Fibroblast of lung (primary cell): ENCODE data around the gene MTSS2. TPM values are rescaled to one million over a fixed set of nuclear protein-coding genes. Genes with fewer than 3 reads are reported as not detected.

Experiments
- DNase-seq, 2 donors: peaks; one replicate each; pipeline versions ENCODE4 v3.0.0 to v3.0.0-alpha.2; 2010; ENCODE audit warnings: low read depth in 2 of 2
- H2AFZ ChIP-seq: 2 replicates; pipeline ENCODE4 v1.5.1; 2012; ENCODE audit warnings: low read length, control low read depth, inconsistent platforms
- H3K27ac ChIP-seq: 2 replicates; pipeline ENCODE4 v1.5.1; 2011; ENCODE audit warnings: low read length, control low read depth; ENCODE audit not compliant: insufficient read depth
- H3K27me3 ChIP-seq: 2 replicates; pipeline ENCODE4 v1.5.1; 2011; ENCODE audit warnings: mild to moderate bottlenecking, low read length; ENCODE audit not compliant: control insufficient read depth, insufficient read depth
- H3K36me3 ChIP-seq: 2 replicates; pipeline ENCODE4 v1.5.1; 2011; ENCODE audit warnings: low read length; ENCODE audit not compliant: control insufficient read depth, insufficient read depth
- H3K4me1 ChIP-seq: 2 replicates; pipeline ENCODE4 v1.5.1; 2011; ENCODE audit warnings: low read length; ENCODE audit not compliant: control insufficient read depth, insufficient read depth; ENCODE audit errors: extremely low read depth
- H3K4me2 ChIP-seq: 2 replicates; pipeline ENCODE4 v1.5.1; 2011; ENCODE audit warnings: low read length, control low read depth; ENCODE audit not compliant: insufficient read depth; ENCODE audit errors: extremely low read depth
- H3K4me3 ChIP-seq, 4 experiments: fragments of 200-600 bp in 1 of 4; sonication (generic) in 1 of 4; replicated peaks in 1 of 4; 2 replicates each; pipeline ENCODE4 v1.5.1; 2011 to 2016; ENCODE audit warnings: low read length in 4 of 4, low read depth in 3 of 4, mild to moderate bottlenecking in 3 of 4, control low read depth in 2 of 4, inconsistent platforms in 1 of 4, mixed read lengths in 1 of 4; ENCODE audit not compliant: insufficient read depth in 1 of 4; ENCODE audit errors: control extremely low read depth in 1 of 4
- H3K79me2 ChIP-seq: 2 replicates; pipeline ENCODE4 v1.5.1; 2012; ENCODE audit warnings: mild to moderate bottlenecking, low read length, inconsistent platforms; ENCODE audit not compliant: control insufficient read depth, insufficient read depth
- H3K9ac ChIP-seq: 2 replicates; pipeline ENCODE4 v1.5.1; 2011; ENCODE audit warnings: mild to moderate bottlenecking, low read length, control low read depth; ENCODE audit not compliant: insufficient read depth
- H3K9me3 ChIP-seq: 2 replicates; pipeline ENCODE4 v1.5.1; 2012; ENCODE audit warnings: low read depth, low read length; ENCODE audit not compliant: control insufficient read depth, insufficient read depth
- H4K20me1 ChIP-seq: 2 replicates; pipeline ENCODE4 v1.5.1; 2011; ENCODE audit warnings: low read length; ENCODE audit not compliant: control insufficient read depth, insufficient read depth; ENCODE audit errors: extremely low read depth
- EZH2 ChIP-seq: IDR thresholded peaks from 2 replicates; pipeline ENCODE4 v1.5.1; 2012; ENCODE audit warnings: low read length, control low read depth, mild to moderate bottlenecking; ENCODE audit errors: missing control alignments
- polyA plus RNA-seq, 2 donors: library from polyadenylated mRNA; depleted of rRNA in 1 of 2; stranded (reverse) in 1 of 2; unstranded in 1 of 2; fragments of >200 nt; gene quantifications; 2 replicates each; pipeline ENCODE4 v1.2.1, GENCODE V29; 2011 to 2012; ENCODE audit warnings: missing spikeins in 1 of 2
- total RNA-seq: library from RNA; depleted of rRNA; stranded (reverse); fragments of >200 nt; gene quantifications from 2 replicates; pipeline ENCODE4 v1.2.1, GENCODE V29; 2014
- TF ChIP-seq, protein P1 (sequence below), 2 donors: IDR thresholded peaks in 1 of 2; conservative IDR thresholded peaks in 1 of 2; 1 replicate in 1 of 2; 2 replicates in 1 of 2; pipeline ENCODE4 v1.5.1; 2011 to 2012; ENCODE audit warnings: low read length in 2 of 2, control low read depth in 1 of 2, inconsistent platforms in 1 of 2, low read depth in 1 of 2, mild to moderate bottlenecking in 1 of 2

The MTSS2 gene
- total and polyA plus RNA-seq, 2 donors (not counting 1 experiment from before 2014, with no cell fraction given), result 126 to 131 TPM

DNA sequence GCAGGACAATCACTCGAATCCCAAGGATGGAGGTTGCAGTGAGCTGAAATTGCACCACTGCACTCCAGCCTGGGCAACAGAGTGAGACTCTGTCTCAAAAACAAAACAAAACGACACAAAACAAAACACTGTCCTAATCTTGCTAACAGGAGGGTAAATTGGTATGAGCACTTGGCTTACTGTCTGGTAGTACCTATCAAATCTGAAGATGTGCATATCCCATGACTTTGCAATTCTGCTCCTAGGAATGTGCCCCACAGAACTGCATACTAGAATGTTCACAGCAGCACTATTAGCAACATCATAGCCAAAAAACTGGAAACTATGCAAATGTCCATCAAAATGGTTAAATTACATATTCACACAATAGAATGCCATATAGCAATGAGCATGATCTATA lies 15.7 kb downstream of the MTSS2 start:
- H3K4me1 ChIP-seq, result no peaks in the 10 kb centered on the region
- H3K4me2 ChIP-seq, result no peak overlapping the region
- no peaks in the 10 kb centered on the region for H4K20me1 ChIP-seq
- H2AFZ ChIP-seq, result no peak overlapping the region
- H3K27me3 ChIP-seq, result no peaks in the 10 kb centered on the region
- no peak for DNase-seq
- peaks cover 37% of the 10 kb centered on the region for H3K36me3 ChIP-seq
- no peak overlapping the region for H3K4me3 ChIP-seq
- H3K79me2 ChIP-seq, result peaks cover 26% of the 10 kb centered on the region
- H3K9ac ChIP-seq, result no peak overlapping the region
- TF ChIP-seq, protein P1, sequence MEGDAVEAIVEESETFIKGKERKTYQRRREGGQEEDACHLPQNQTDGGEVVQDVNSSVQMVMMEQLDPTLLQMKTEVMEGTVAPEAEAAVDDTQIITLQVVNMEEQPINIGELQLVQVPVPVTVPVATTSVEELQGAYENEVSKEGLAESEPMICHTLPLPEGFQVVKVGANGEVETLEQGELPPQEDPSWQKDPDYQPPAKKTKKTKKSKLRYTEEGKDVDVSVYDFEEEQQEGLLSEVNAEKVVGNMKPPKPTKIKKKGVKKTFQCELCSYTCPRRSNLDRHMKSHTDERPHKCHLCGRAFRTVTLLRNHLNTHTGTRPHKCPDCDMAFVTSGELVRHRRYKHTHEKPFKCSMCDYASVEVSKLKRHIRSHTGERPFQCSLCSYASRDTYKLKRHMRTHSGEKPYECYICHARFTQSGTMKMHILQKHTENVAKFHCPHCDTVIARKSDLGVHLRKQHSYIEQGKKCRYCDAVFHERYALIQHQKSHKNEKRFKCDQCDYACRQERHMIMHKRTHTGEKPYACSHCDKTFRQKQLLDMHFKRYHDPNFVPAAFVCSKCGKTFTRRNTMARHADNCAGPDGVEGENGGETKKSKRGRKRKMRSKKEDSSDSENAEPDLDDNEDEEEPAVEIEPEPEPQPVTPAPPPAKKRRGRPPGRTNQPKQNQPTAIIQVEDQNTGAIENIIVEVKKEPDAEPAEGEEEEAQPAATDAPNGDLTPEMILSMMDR (conservative IDR thresholded peaks at IDR 0.05 in 1 of 2, IDR thresholded peaks at IDR 0.05 in 1 of 2; ENCODE audit: low read depth in 1 of 2, low read length in 2 of 2), result no peak
- no peak for TF ChIP-seq EZH2
- no peak overlapping the region for H3K27ac ChIP-seq
- no peaks in the 10 kb centered on the region for H3K9me3 ChIP-seq

DNA sequence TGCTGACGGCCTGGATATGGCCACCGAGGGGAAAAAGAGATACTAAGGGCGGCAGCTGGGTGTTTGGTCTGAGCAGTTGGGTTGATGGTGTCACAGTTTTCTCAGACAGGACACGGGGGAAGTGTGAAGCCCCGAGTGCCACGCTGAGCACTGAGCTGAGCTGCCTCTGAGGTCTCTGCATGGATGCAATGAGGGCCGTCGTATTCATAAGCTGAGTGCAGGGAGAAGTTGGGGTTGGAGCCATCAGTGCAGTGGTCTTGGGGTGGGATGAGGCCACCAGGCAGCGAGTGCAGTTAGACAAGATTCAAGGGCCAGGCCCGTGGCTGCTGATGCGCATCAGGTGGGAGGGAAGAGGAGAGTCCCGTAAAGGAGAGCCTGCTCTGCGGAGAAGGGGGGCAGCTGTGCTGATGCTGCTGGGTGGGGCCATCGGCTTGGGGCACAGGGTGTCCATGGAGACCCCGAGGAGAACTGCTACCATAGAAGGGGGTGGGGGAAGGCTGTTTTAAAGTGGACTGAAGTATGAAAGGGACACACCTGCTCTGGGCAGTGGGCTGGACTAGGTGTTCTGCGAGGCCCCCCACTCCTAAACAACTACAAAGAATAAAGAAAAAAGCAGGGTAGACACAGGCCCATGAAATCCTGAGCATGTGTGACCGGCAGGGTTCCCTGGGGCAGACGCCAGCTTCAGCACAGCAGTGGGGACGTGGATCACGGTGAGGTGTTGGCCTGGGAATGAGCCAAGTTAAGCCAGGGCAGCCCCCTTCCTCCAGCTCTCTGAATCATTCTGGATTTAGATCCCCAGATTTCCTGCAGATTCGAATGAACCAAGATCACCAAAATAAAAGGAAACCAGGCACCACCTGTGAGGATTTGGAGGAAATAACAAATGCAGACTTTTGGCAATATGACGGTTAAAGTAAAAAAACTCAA lies 19.8 kb downstream of the MTSS2 start:
- Histone ChIP-seq H3K36me3 (peaks cover 50% of the 10 kb centered on the region), H2AFZ (no peak overlapping the region)

DNA sequence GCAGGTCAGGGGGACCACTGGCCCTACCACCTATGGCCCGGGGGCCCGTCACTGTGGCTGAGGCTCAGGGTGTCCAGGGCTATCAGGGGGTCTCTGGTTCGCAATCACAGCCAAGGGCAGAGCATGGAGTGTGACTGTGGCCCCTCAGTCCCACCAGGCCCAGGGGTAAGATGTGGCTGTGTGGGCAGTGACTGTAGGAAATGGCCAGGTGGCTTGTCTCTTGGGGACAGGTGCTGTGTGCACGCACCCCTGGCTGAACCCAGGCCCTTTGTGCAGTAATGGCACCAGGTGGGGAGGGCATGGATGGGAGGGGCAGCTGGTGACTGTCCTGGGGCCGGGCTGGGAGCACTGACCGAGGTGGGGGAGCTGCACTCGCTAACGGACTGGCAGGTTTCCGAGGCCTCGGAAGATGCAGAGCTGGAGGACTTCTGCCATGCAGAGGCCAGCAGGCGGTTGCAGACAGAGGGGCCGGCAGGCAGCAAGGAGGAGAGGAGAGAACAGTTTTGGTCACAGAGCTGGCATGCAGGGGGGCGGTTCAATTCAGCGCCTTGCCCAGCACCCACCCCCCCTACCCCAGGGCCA lies 20.6 kb downstream of the MTSS2 start:
- Histone ChIP-seq H3K9ac (no peak overlapping the region), H3K4me2 (no peak overlapping the region), H2AFZ (no peak overlapping the region), H3K4me3 (no peak overlapping the region), H3K27ac (no peak overlapping the region), H3K27me3 (no peaks in the 10 kb centered on the region), H3K4me1 (peaks cover 6% of the 10 kb centered on the region), H3K36me3 (peaks cover 48% of the 10 kb centered on the region), H4K20me1 (no peaks in the 10 kb centered on the region), H3K9me3 (no peaks in the 10 kb centered on the region), H3K79me2 (peaks cover 10% of the 10 kb centered on the region)
- TF ChIP-seq EZH2, result no peak
- TF ChIP-seq, protein P1 (conservative IDR thresholded peaks at IDR 0.05 in 1 of 2, IDR thresholded peaks at IDR 0.05 in 1 of 2; ENCODE audit: low read depth in 1 of 2, low read length in 2 of 2), result no peak
- DNase-seq, result no peak

More for the DNA sequence above, 19.8 kb downstream of the MTSS2 start:
- no peaks in the 10 kb centered on the region for H4K20me1 ChIP-seq
- TF ChIP-seq EZH2, result no peak
- TF ChIP-seq, protein P1 (conservative IDR thresholded peaks at IDR 0.05 in 1 of 2, IDR thresholded peaks at IDR 0.05 in 1 of 2; ENCODE audit: low read depth in 1 of 2, low read length in 2 of 2), result no peak
- peaks cover 6% of the 10 kb centered on the region for H3K4me1 ChIP-seq
- H3K9me3 ChIP-seq, result no peaks in the 10 kb centered on the region
- no peak overlapping the region for H3K4me2 ChIP-seq
- no peak for DNase-seq
- no peaks in the 10 kb centered on the region for H3K27me3 ChIP-seq
- H3K79me2 ChIP-seq, result peaks cover 13% of the 10 kb centered on the region
- no peak overlapping the region for H3K9ac ChIP-seq
- no peak overlapping the region for H3K4me3 ChIP-seq
- H3K27ac ChIP-seq, result no peak overlapping the region
